HepG2 (cell line): ENCODE measurements around the gene FCN3. TPM values are rescaled to one million over a fixed set of nuclear protein-coding genes. Genes with fewer than 3 reads are reported as not detected.

ENCODE experiments used
- ATAC-seq: fragments of 200-7000 bp; cut with Tn5 transposase; 3 replicates; pipeline ENCODE4 v1.9.1; 2020; ENCODE audit warnings: mild to moderate bottlenecking, moderate library complexity
- BruUV-seq: library from RNA; stranded (reverse); fragments of 400-500 nt; replicated peaks from 2 replicates; lab custom pipeline; 2021; lab: Mats Ljungman, UMichigan
- CTCF ChIA-PET: fragments of 300-600 bp; formaldehyde crosslinking; extraction: SDS; loops from one replicate; lab custom pipeline; 2021; ENCODE audit warnings: low total read pairs, inconsistent platforms, low intra/inter-chr PET ratio; lab: Yijun Ruan, JAX
- POLR2A ChIA-PET: fragments of 350-600 bp; sonication (Branson Sonifier 250); formaldehyde crosslinking; loops from one replicate; lab custom pipeline; 2020; ENCODE audit warnings: antibody characterized with exemption, inconsistent platforms; lab: Yijun Ruan, JAX
- DNase-seq: peaks from one replicate; pipeline ENCODE4 v3.0.0-alpha.2; 2015; ENCODE audit warnings: low spot score
- FAIRE-seq: peaks from 3 replicates; lab custom pipeline; 2011; peaks lifted over from hg19 to GRCh38; lab: Jason Lieb, UNC
- H2AFZ ChIP-seq: one replicate; pipeline ENCODE4 v1.6.1; 2011; ENCODE audit warnings: low read length, inconsistent platforms
- H3K27ac ChIP-seq: fragments of 300-600 bp; 3 replicates; pipeline ENCODE4 v1.8.0; 2011; ENCODE audit warnings: mixed run types, mild to moderate bottlenecking, mixed read lengths, low read length, inconsistent platforms; ENCODE audit not compliant: insufficient read depth; ENCODE audit errors: extremely low read length
- H3K27me3 ChIP-seq, 2 experiments: fragments of 200-600 bp in 1 of 2; 2 replicates in 1 of 2; 3 replicates in 1 of 2; pipeline versions ENCODE4 v1.6.0 to v1.8.0; 2011; ENCODE audit warnings: low read length in 2 of 2, mild to moderate bottlenecking in 2 of 2, moderate library complexity in 2 of 2, inconsistent platforms in 1 of 2; ENCODE audit not compliant: insufficient read depth in 2 of 2, control insufficient read depth in 1 of 2
- H3K36me3 ChIP-seq, 2 experiments: fragments of 200-600 bp in 1 of 2; replicated peaks in 1 of 2; 2 replicates in 1 of 2; 3 replicates in 1 of 2; pipeline versions ENCODE4 v1.5.1 to v1.8.0; 2011; ENCODE audit warnings: low read length in 2 of 2, inconsistent platforms in 1 of 2; ENCODE audit not compliant: insufficient read depth in 2 of 2, control insufficient read depth in 1 of 2
- H3K4me1 ChIP-seq: 2 replicates; pipeline ENCODE4 v1.5.1; 2012; ENCODE audit warnings: low read length, inconsistent platforms; ENCODE audit not compliant: insufficient read depth
- H3K4me2 ChIP-seq: 2 replicates; pipeline ENCODE4 v1.6.0; 2011; ENCODE audit warnings: low read depth, low read length, inconsistent platforms
- H3K4me3 ChIP-seq, 3 experiments: fragments of 200-600 bp in 1 of 3; sonication (generic), shearing (Covaris generic) in 1 of 3; replicated peaks in 1 of 3; 2 replicates each; pipeline ENCODE4 v1.5.1; 2011 to 2016; ENCODE audit warnings: low read length in 3 of 3, inconsistent platforms in 2 of 3, low read depth in 2 of 3, mild to moderate bottlenecking in 2 of 3, control low read depth in 1 of 3, mixed read lengths in 1 of 3; ENCODE audit not compliant: insufficient read depth in 1 of 3
- H3K79me2 ChIP-seq: one replicate; pipeline ENCODE4 v1.6.1; 2011; ENCODE audit warnings: low read length, inconsistent platforms; ENCODE audit not compliant: insufficient read depth
- H3K9ac ChIP-seq: 2 replicates; pipeline ENCODE4 v1.6.0; 2011; ENCODE audit warnings: mild to moderate bottlenecking, low read depth, low read length, inconsistent platforms; ENCODE audit not compliant: insufficient read depth
- H3K9me3 ChIP-seq: 2 replicates; pipeline ENCODE4 v1.5.1; 2012; ENCODE audit warnings: mild to moderate bottlenecking, low read length
- H4K20me1 ChIP-seq: 2 replicates; pipeline ENCODE4 v1.6.0; 2011; ENCODE audit warnings: inconsistent platforms, mild to moderate bottlenecking, low read length, moderate library complexity; ENCODE audit not compliant: insufficient read depth
- HMGA1 ChIP-seq: sonication (generic); formaldehyde crosslinking; conservative IDR thresholded peaks from 2 replicates; pipeline ENCODE4 v1.4.0; 2020; ENCODE audit warnings: missing genetic modification reagents
- KDM5A ChIP-seq: fragments of 200-600 bp; sonication (generic); IDR thresholded peaks from 2 replicates; pipeline ENCODE4 v1.7.0; 2018; ENCODE audit warnings: antibody characterized with exemption, mild to moderate bottlenecking, low read length, borderline replicate concordance
- KLF12 ChIP-seq: sonication (generic); formaldehyde crosslinking; IDR thresholded peaks from 2 replicates; pipeline ENCODE4 v1.4.0; 2020; ENCODE audit warnings: missing genetic modification reagents, borderline replicate concordance
- MTF1 ChIP-seq: sonication (generic); formaldehyde crosslinking; IDR thresholded peaks from 2 replicates; pipeline ENCODE4 v1.5.0; 2020; ENCODE audit warnings: missing genetic modification reagents
- WIZ ChIP-seq: sonication (generic); formaldehyde crosslinking; IDR thresholded peaks from 2 replicates; pipeline ENCODE4 v1.5.1; 2020; ENCODE audit warnings: mild to moderate bottlenecking, missing genetic modification reagents
- ZNF607 ChIP-seq: sonication (generic); formaldehyde crosslinking; IDR thresholded peaks from 2 replicates; pipeline ENCODE4 v1.5.1; 2020; ENCODE audit warnings: missing genetic modification reagents, mild to moderate bottlenecking, borderline replicate concordance
- ZNF790 ChIP-seq: sonication (generic); formaldehyde crosslinking; IDR thresholded peaks from 2 replicates; pipeline ENCODE4 v1.8.0; 2022; ENCODE audit warnings: missing genetic modification reagents, mild to moderate bottlenecking, borderline replicate concordance
- WGBS: methylation state at CpG from one replicate; pipeline ENCODE4 v1.1.6; 2017; ENCODE audit warnings: low lambda C conversion rate; 5-methylcytosine and 5-hydroxymethylcytosine counted together
- in situ Hi-C: cut with HindIII; loops from 2 replicates; pipeline ENCODE4 v1.10.0; 2017; ENCODE audit warnings: low pct_unique_long_range_greater_than_20kb; ENCODE audit not compliant: extremely low pct_ligation_motif_present
- intact Hi-C: fragments of 100-400 bp; cut with micrococcal nuclease; formaldehyde crosslinking; loops from one replicate; pipeline ENCODE4 v1.10.0; 2022; ENCODE audit not compliant: unreplicated experiment
- polyA plus RNA-seq, 8 experiments: library from polyadenylated mRNA; depleted of rRNA in 3 of 8; stranded (reverse) in 7 of 8; unstranded in 1 of 8; fragments of >200 nt; fragmentation: Illumina TruSeq in 4 of 8; extraction: Trizol in 4 of 8; gene quantifications; 2 replicates each; pipeline versions ENCODE4 v1.2.1 to v1.2.3, GENCODE V29; 2011 to 2016; ENCODE audit warnings: low read depth in 4 of 8, missing spikeins in 1 of 8, mixed read lengths in 1 of 8; ENCODE audit not compliant: insufficient read depth in 1 of 8
- total RNA-seq, 5 experiments: library from RNA; depleted of rRNA; stranded (reverse); fragments of >200 nt; fragmentation: Illumina TruSeq; extraction: Trizol; gene quantifications; 2 replicates each; pipeline ENCODE4 v1.2.3, GENCODE V29; 2016; ENCODE audit warnings: low read depth in 1 of 5
- TF ChIP-seq, protein P1 (sequence below), 2 experiments: sonication (generic) in 1 of 2; formaldehyde crosslinking in 1 of 2; IDR thresholded peaks; 2 replicates each; pipeline versions ENCODE4 v1.6.1 to v1.9.0; 2014 to 2022; ENCODE audit warnings: antibody characterized with exemption in 1 of 2, borderline replicate concordance in 1 of 2, inconsistent platforms in 1 of 2, low read depth in 1 of 2, missing genetic modification reagents in 1 of 2

The FCN3 gene
- total and polyA plus RNA-seq, 2 of the 13 experiments (the other 11 are each of a cell fraction or from before 2014, with no cell fraction given): not detected

DNA sequence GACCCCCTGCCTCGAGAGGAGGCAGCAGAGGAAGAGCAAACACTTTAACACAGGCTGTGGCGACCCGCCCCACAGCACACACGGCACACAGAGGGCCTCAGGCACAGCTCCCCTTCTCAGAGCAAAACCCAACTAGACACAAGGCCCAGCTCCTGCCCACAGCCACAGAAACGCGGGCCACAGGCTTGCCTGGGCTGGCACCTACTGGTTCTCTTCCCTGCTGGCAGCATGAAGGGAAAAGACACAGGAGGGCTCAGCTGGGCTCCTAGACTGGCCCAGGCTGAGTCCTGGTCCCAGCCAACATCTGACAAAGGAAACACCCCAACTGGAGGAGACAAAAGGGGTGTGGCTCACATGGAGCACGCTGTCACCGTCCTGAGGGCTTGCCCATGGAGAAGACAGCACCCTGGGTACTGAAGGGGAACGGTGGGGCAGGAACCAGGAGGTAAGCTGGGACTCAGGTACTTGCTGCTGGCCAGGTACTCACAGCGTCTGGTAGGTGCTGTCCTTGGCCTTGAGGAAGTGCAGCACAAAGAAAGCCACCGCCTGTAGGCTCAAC, 5.0 kb upstream of the FCN3 start (continued):
- TF ChIP-seq, protein P1, sequence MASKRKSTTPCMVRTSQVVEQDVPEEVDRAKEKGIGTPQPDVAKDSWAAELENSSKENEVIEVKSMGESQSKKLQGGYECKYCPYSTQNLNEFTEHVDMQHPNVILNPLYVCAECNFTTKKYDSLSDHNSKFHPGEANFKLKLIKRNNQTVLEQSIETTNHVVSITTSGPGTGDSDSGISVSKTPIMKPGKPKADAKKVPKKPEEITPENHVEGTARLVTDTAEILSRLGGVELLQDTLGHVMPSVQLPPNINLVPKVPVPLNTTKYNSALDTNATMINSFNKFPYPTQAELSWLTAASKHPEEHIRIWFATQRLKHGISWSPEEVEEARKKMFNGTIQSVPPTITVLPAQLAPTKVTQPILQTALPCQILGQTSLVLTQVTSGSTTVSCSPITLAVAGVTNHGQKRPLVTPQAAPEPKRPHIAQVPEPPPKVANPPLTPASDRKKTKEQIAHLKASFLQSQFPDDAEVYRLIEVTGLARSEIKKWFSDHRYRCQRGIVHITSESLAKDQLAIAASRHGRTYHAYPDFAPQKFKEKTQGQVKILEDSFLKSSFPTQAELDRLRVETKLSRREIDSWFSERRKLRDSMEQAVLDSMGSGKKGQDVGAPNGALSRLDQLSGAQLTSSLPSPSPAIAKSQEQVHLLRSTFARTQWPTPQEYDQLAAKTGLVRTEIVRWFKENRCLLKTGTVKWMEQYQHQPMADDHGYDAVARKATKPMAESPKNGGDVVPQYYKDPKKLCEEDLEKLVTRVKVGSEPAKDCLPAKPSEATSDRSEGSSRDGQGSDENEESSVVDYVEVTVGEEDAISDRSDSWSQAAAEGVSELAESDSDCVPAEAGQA (IDR thresholded peaks at IDR 0.05; ENCODE audit: low read depth): no peak
- TF ChIP-seq, protein P1 (CRISPR knock-in tag; IDR thresholded peaks at IDR 0.05; ENCODE audit: borderline replicate concordance): no peak
- no peak for TF ChIP-seq ZNF607 (CRISPR knock-in tag)
- TF ChIP-seq MTF1 (CRISPR knock-in tag): no peak
- no peak for TF ChIP-seq ZNF790 (CRISPR knock-in tag)

DNA sequence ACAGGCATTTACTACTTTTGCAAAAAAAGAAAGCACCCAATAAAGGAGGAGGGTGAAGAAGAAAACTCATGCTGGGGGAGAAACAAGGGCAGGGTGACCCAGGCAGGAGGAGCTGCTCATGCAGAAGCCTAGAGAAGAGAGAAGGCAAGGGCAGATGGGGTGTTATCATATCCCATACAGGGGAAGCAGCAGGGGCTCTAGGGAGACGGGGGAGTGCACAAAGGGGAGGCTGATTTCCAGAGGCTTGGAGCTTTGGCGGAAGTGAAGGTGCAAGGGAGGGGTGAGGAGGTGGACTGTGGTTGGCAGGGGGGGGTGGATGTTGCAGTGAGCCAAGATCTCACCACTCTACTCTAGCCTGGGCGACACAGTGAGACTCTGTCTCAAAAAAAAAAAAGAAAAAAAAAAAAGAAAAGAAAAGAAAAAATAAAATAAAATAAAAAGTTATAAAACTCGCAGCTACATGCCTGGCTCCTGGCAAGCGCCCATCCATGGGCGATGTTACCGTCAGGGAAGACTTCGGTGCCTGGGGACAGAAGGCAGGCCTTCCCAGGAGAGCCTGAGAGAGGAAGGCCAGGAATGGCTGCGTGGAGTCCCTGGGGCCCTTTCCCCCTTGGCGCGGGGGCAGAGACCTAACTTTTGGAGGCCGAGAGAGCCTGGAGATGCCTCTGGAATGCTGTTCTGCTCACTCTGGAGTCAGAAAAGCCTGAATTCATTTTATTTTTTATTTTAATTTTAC, 3.3 kb upstream of the FCN3 start:
- POLR2A ChIA-PET: interaction anchor here (1.0 kb wide), 1 partner anchor 17 kb away, joined by 3 read pairs; no protein-coding TSS in a partner anchor
- no TSS peak for BruUV-seq
- Histone ChIP-seq H3K9ac (no peak overlapping the region), H3K27me3 (peaks cover 10 to 52% of the 10 kb centered on the region in 2 experiments), H4K20me1 (no peaks in the 10 kb centered on the region), H3K79me2 (no peaks in the 10 kb centered on the region), H3K9me3 (no peaks in the 10 kb centered on the region), H3K4me3 (no peak overlapping the region), H3K36me3 (no peaks in the 10 kb centered on the region), H2AFZ (no peak overlapping the region), H3K4me1 (no peaks in the 10 kb centered on the region), H3K4me2 (no peak overlapping the region), H3K27ac (no peak overlapping the region)
- ATAC-seq (no peak), DNase-seq (no peak), FAIRE-seq (no peak)
- WGBS: 54% methylated on average over 12 of the region's 12 CpGs
- CTCF ChIA-PET: no interaction called here
- intact Hi-C loops: no loop called here
- in situ Hi-C loops: no loop called here
- TF ChIP-seq KDM5A (no peak), KLF12 (CRISPR knock-in tag) (no peak), WIZ (CRISPR knock-in tag) (no peak), HMGA1 (no peak)
